GM19025 (cell line): ENCODE measurements around the gene CEP112.

Source experiments
- ATAC-seq: cut with Tn5 transposase; IDR thresholded peaks from one replicate; pipeline ENCODE4 v1.9.1; 2021; ENCODE audit warnings: mild to moderate bottlenecking, low read depth, moderate library complexity; ENCODE audit not compliant: unreplicated experiment

The CEP112 gene

GRCh38 chr17:65630502-65630901, 561.4 kb downstream of the CEP112 start:
- no peak for ATAC-seq

- ATAC-seq, result no peak
These were observed 562.7 kb downstream of the CEP112 start for GRCh38 chr17:65629234-65629690.

- no peak for ATAC-seq
These were observed 563.3 kb downstream of the CEP112 start for GRCh38 chr17:65628644-65629036.

GRCh38 chr17:65627891-65628643, 563.9 kb downstream of the CEP112 start:
- ATAC-seq, result no peak

GRCh38 chr17:65627108-65627507, 564.8 kb downstream of the CEP112 start:
- no peak for ATAC-seq

GRCh38 chr17:65626451-65626850, 565.5 kb downstream of the CEP112 start:
- ATAC-seq, result no peak

GRCh38 chr17:65618516-65618915, 573.4 kb downstream of the CEP112 start:
- no peak for ATAC-seq

- ATAC-seq, result no peak
These were observed 574.4 kb downstream of the CEP112 start for GRCh38 chr17:65617496-65617895.

- ATAC-seq, result no peak
These were observed 582.2 kb downstream of the CEP112 start for GRCh38 chr17:65609749-65610148.

GRCh38 chr17:65609286-65609685, 582.6 kb downstream of the CEP112 start:
- no peak for ATAC-seq

GRCh38 chr17:65604070-65604469, 587.9 kb downstream of the CEP112 start:
- ATAC-seq, result no peak

GRCh38 chr17:65601881-65602280, 590.1 kb downstream of the CEP112 start:
- no peak for ATAC-seq

- ATAC-seq, result no peak
These were observed 590.8 kb downstream of the CEP112 start for GRCh38 chr17:65601145-65601544.

GRCh38 chr17:65600518-65600917, 591.4 kb downstream of the CEP112 start:
- ATAC-seq, result no peak

- no peak for ATAC-seq
These were observed 592.3 kb downstream of the CEP112 start for GRCh38 chr17:65599650-65600049.

GRCh38 chr17:65598746-65599145, 593.2 kb downstream of the CEP112 start:
- ATAC-seq, result no peak

- ATAC-seq, result no peak
These were observed 596.8 kb downstream of the CEP112 start for GRCh38 chr17:65595071-65595656.

GRCh38 chr17:65593855-65594845, 597.8 kb downstream of the CEP112 start:
- ATAC-seq, result no peak

- no peak for ATAC-seq
These were observed 598.7 kb downstream of the CEP112 start for GRCh38 chr17:65593092-65593854.
